NT2/D1 (cell line): Measurements from ENCODE around the gene BLCAP.

Source experiments
- SUZ12 ChIP-seq: IDR thresholded peaks from 2 replicates; pipeline ENCODE4 v1.6.1; 2011; ENCODE audit not compliant: insufficient read length, insufficient read depth; ENCODE audit errors: extremely low read depth
- YY1 ChIP-seq: IDR thresholded peaks from 2 replicates; pipeline ENCODE4 v1.6.1; 2011; ENCODE audit not compliant: insufficient read length, insufficient read depth
- ZNF274 ChIP-seq: IDR thresholded peaks from 2 replicates; pipeline ENCODE4 v1.6.1; 2011; ENCODE audit warnings: mild to moderate bottlenecking, low read depth, low read length

GRCh38 chr20:37531856-37532255, 4.2 kb upstream of the BLCAP start:
- TF ChIP-seq YY1: no peak
- TF ChIP-seq ZNF274: no peak
- TF ChIP-seq SUZ12: no peak
